ACC112 (cell line): ENCODE measurements around the gene SMG6.

Source experiments
- H2AFZ ChIP-seq: fragments of 200-600 bp; sonication (generic); one replicate; pipeline ENCODE4 v1.6.0; 2017; ENCODE audit warnings: antibody characterized with exemption, low read length; ENCODE audit not compliant: unreplicated experiment
- H3K27ac ChIP-seq: fragments of 200-600 bp; sonication (generic); 2 replicates; pipeline ENCODE4 v1.5.1; 2014; ENCODE audit warnings: low read depth, mild to moderate bottlenecking, antibody characterized with exemption, low read length, moderate library complexity
- H3K27me3 ChIP-seq: fragments of 200-600 bp; sonication (generic); 2 replicates; pipeline ENCODE4 v1.6.1; 2014; ENCODE audit warnings: mild to moderate bottlenecking, antibody characterized with exemption, low read length, moderate library complexity, mixed read lengths; ENCODE audit not compliant: insufficient read depth
- H3K36me3 ChIP-seq: fragments of 200-600 bp; sonication (generic); 2 replicates; pipeline ENCODE4 v1.6.1; 2016; ENCODE audit warnings: mild to moderate bottlenecking, antibody characterized with exemption, low read length, moderate library complexity, mixed read lengths; ENCODE audit not compliant: insufficient read depth
- H3K4me1 ChIP-seq: fragments of 200-600 bp; sonication (generic); one replicate; pipeline ENCODE4 v1.6.1; 2016; ENCODE audit warnings: low read length, mixed read lengths; ENCODE audit not compliant: insufficient read depth, unreplicated experiment, control insufficient read depth
- H3K4me3 ChIP-seq: fragments of 200-600 bp; sonication (generic); 2 replicates; pipeline ENCODE4 v1.5.1; 2014; ENCODE audit warnings: mild to moderate bottlenecking, low read depth, low read length
- H3K79me2 ChIP-seq: fragments of 200-600 bp; sonication (generic); one replicate; pipeline ENCODE4 v1.6.0; 2016; ENCODE audit warnings: low read length; ENCODE audit not compliant: control insufficient read depth, unreplicated experiment, insufficient read depth

SMG6 gene

DNA sequence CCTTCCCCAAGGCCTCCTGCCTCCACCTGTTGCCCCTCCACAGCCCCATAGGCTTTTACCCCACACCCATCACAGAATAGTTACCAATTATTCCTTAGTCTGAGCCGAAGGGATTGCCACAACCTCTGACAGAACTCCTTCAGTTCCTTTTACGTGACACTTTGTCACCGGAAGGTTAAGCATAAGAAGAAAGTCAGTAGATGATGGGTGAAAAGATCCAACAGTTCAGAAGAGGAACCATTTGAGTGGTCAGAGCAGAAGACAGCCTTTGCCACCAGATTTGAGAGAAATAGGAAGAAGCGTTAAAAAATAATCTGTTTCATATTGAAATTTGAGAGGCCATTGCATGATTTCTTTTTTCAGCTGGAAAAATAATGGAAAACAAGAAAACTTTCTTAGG is 1.3 kb upstream of the SMG6 start:
- Histone ChIP-seq H2AFZ (no peak overlapping the region), H3K79me2 (peaks cover 61% of the 10 kb centered on the region), H3K4me3 (no peak overlapping the region; the same call in 1 of the 2 replicates), H3K4me1 (peaks cover 11% of the 10 kb centered on the region), H3K36me3 (peaks cover 7% of the 10 kb centered on the region), H3K27ac (no peak overlapping the region), H3K27me3 (no peaks in the 10 kb centered on the region)

DNA sequence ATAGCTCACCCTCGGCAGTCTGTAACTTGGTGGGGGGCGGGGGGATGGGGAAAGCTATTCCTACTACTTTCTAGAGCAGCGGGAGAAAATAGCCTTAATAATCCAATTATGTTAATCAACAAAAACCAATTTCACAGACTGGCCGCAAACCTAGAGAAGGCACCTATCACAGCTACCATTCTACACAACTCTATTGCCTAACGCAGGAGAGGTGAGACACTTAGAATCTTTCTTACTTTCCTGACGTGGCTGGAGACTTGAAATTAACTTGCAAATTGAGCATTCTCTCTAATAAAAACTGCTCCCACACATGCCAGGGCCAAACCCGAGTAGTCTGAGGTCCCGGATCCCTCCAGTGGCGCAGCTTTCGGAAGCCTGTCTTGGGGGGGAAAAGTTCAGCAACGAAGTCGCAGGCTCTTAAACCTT is 794 bp downstream of the SMG6 start:
- Histone ChIP-seq H3K4me3 (peak overlapping the region; percentile 94), H3K4me1 (peaks cover 11% of the 10 kb centered on the region), H2AFZ (peak overlapping the region; percentile 94), H3K27ac (peak overlapping the region; percentile 64), H3K27me3 (no peaks in the 10 kb centered on the region), H3K36me3 (peaks cover 22% of the 10 kb centered on the region), H3K79me2 (peaks cover 54% of the 10 kb centered on the region)

DNA sequence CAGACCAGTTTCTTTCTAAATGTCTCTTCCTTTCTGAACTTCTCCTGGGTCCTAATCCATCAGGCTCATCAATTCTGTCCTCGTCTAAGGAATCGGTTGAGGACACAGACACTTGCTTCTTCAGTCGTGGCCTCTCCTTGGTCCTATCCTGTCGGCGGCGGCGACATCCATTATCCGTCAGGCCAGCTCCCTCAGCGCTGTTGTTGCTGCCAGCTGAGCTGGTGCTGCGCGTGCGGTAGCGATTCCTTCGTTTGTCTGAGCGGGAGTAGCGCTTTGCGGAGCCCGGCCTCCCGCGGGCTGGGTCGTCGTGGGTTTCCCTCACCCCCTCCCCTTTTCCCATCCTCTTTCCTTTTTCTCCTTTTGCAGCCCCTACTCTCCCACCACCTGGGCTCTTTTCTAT is 3.8 kb downstream of the SMG6 start:
- H3K4me3 ChIP-seq = no peak overlapping the region
- peaks cover 14% of the 10 kb centered on the region for H3K4me1 ChIP-seq
- peaks cover 43% of the 10 kb centered on the region for H3K36me3 ChIP-seq
- H3K27me3 ChIP-seq = no peaks in the 10 kb centered on the region
- no peak overlapping the region for H3K27ac ChIP-seq
- peaks cover 55% of the 10 kb centered on the region for H3K79me2 ChIP-seq
- no peak overlapping the region for H2AFZ ChIP-seq

DNA sequence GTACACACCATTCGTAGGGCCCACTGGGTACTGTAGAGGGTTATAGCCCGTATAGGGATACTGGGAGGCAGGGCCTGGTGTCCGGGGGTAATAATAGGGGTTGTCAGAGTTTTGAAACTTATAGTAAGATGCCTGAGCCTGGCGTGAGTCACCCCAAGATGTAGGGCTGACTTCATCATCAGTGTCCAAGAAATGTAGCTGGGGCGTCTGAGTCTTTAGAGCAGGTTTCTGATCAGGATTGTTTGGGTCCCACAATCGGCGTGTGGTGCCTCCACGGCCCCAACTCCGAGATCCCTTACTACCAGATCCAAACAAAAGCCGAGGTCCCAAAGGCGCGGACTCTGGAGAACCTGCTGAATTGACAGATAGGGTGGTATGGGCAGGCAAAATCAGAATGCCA is 4.4 kb downstream of the SMG6 start:
- Histone ChIP-seq H3K4me1 (peaks cover 10% of the 10 kb centered on the region), H2AFZ (no peak overlapping the region), H3K27me3 (no peaks in the 10 kb centered on the region), H3K79me2 (peaks cover 51% of the 10 kb centered on the region), H3K27ac (no peak overlapping the region), H3K36me3 (peaks cover 43% of the 10 kb centered on the region), H3K4me3 (no peak overlapping the region)

- Histone ChIP-seq H3K27ac (no peak overlapping the region), H3K4me3 (no peak overlapping the region), H3K79me2 (peaks cover 44% of the 10 kb centered on the region), H3K4me1 (peaks cover 7% of the 10 kb centered on the region), H3K27me3 (no peaks in the 10 kb centered on the region), H3K36me3 (peaks cover 48% of the 10 kb centered on the region), H2AFZ (no peak overlapping the region)
Measured at GRCh38 chr17:2297023-2297422, 6.6 kb downstream of the SMG6 start.

DNA sequence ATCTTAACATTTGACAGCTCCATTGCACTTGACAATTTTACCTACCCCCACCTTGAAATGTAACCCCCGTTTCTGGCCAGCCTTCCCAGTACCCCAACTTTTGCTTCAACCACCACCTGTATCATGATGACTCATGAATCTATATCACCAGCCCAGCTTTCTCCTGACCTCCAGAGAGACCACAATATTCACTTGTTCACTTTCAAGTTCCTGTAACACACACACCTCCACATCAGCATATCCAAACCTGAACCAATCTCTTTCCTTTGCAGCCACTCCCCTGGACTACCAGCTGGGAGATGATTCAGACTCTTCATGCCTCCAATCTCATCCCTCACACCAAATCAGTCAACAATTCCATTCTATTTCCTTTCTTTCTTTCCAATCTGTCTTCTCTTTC is 8.0 kb downstream of the SMG6 start:
- peaks cover 30% of the 10 kb centered on the region for H3K79me2 ChIP-seq
- peaks cover 51% of the 10 kb centered on the region for H3K36me3 ChIP-seq
- H3K27me3 ChIP-seq = no peaks in the 10 kb centered on the region

GRCh38 chr17:2292100-2292499 is 11.5 kb downstream of the SMG6 start:
- Histone ChIP-seq H3K36me3 (peaks cover 27% of the 10 kb centered on the region), H3K27me3 (no peaks in the 10 kb centered on the region), H3K27ac (no peak overlapping the region), H3K79me2 (peaks cover 16% of the 10 kb centered on the region), H2AFZ (no peak overlapping the region), H3K4me1 (peaks cover 6% of the 10 kb centered on the region), H3K4me3 (no peak overlapping the region)

More for the DNA sequence above, 8.0 kb downstream of the SMG6 start:
- Histone ChIP-seq H3K4me1 (peaks cover 6% of the 10 kb centered on the region), H3K27ac (no peak overlapping the region), H3K4me3 (no peak overlapping the region), H2AFZ (no peak overlapping the region)

- H3K79me2 ChIP-seq = peaks cover 7% of the 10 kb centered on the region
- no peaks in the 10 kb centered on the region for H3K27me3 ChIP-seq
- H3K4me3 ChIP-seq = no peak overlapping the region
- no peak overlapping the region for H2AFZ ChIP-seq
- peaks cover 13% of the 10 kb centered on the region for H3K36me3 ChIP-seq
- no peaks in the 10 kb centered on the region for H3K4me1 ChIP-seq
- H3K27ac ChIP-seq = 0 out of 2 replicates have a peak overlapping the region, but pooled peaks have one; percentile 19
Measured at GRCh38 chr17:2289878-2290478, 13.6 kb downstream of the SMG6 start.

- Histone ChIP-seq H3K79me2 (peaks cover 3% of the 10 kb centered on the region), H3K4me1 (peaks cover 15% of the 10 kb centered on the region), H3K4me3 (no peak overlapping the region), H3K27ac (peak overlapping the region; percentile 61; the same call in 1 of the 2 replicates), H2AFZ (no peak overlapping the region), H3K27me3 (no peaks in the 10 kb centered on the region), H3K36me3 (peaks cover 29% of the 10 kb centered on the region)
Measured at GRCh38 chr17:2283302-2283701, 20.3 kb downstream of the SMG6 start.

DNA sequence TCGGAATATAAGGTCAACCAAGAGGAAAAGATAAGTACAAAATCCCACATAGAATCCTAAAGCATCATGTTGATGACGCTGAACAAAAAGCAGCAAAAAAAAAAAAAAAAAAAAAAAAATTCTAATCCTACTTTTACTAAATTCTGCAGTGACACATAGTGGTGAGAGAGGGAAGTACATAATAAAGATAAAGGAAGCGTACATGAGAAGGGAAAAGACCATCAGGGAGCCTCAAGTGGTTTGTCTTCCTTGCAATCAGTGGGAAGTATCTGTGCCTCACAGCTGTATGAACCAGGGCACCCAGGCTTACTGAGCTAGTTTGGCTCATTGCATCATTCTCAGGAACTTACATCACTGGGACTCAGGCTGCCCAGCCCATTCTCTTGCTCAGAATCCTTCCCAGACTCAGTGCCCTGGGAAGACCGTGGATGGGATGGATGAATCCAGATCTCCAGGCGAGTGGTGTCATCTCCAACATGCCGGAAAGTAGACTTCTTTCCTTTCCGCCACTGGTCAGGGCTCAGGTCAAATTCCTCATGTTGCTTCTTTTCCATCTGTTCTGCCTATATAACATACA is 21.2 kb downstream of the SMG6 start:
- Histone ChIP-seq H3K36me3 (peaks cover 26% of the 10 kb centered on the region), H3K4me1 (peaks cover 15% of the 10 kb centered on the region), H3K79me2 (peaks cover 3% of the 10 kb centered on the region), H2AFZ (no peak overlapping the region), H3K4me3 (no peak overlapping the region), H3K27me3 (no peaks in the 10 kb centered on the region), H3K27ac (peak overlapping the region; percentile 61)

DNA sequence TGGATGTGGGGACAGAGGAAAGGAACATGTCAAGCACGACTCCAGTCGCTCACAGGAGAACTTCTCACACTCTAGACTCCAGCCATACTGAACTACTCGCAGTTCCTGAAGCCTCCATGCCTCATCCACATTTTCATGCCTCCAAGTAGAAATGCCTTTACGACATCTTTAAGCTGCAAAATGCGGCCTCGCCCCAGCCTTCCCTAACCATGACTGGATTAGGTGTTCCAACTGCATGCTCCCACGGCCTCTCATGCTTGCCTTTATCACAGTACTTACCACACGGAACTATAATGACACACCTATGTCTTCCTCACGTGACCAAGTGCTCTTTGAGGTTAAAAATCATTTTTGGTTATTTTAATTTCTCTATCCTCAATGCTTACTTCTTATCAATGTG is 23.9 kb downstream of the SMG6 start:
- H2AFZ ChIP-seq = no peak overlapping the region
- H3K36me3 ChIP-seq = peaks cover 24% of the 10 kb centered on the region
- H3K27me3 ChIP-seq = no peaks in the 10 kb centered on the region
- no peak overlapping the region for H3K4me3 ChIP-seq
- no peak overlapping the region for H3K27ac ChIP-seq
- H3K79me2 ChIP-seq = no peaks in the 10 kb centered on the region
- peaks cover 15% of the 10 kb centered on the region for H3K4me1 ChIP-seq
